ENCODE results near the gene IPP.
"Not testable (repeated sequence)": the region's sequence is repeated elsewhere in the genome, so short reads cannot be mapped to it uniquely, and the experiment has no call there.

The IPP gene

DNA sequence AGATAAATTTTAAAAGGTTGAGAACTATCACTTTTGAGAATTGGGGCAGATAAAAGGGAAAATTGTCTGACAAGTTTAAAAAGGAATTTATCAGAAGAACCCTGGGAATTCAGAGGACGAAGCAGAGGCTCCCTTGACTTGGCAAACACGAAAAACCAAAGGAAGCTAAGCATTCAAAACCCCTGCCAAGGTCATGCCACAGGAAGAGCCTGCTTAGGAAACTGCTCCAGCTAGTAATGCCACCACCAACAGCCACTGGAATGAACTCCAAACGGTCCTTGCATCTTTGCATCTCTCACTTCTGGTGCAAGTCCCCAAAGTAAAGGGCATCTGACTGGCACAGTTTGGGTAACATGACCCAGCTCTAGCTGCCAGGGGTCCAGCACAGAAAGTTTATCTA, 71.3 kb downstream of the IPP start:
- DNase-seq: no peak

DNA sequence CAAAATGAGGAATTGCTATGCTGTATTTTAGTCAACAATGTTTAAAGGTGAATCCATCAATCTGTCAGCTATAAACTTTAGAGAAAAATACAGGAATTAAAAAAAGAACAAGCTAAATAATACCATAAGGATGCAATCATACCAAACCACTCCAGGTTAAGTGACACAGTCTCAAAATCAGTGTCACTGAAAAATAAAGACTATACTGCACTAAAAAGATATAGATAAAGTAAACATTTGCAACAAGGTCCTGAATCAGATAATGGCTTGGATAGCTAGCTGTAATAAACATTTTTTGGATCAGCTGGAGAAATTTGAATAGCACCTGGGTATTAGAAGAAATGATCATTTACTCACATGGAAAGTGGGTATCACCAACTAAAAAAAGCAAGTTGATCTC, 72.0 kb downstream of the IPP start:
- no peak for DNase-seq

DNA sequence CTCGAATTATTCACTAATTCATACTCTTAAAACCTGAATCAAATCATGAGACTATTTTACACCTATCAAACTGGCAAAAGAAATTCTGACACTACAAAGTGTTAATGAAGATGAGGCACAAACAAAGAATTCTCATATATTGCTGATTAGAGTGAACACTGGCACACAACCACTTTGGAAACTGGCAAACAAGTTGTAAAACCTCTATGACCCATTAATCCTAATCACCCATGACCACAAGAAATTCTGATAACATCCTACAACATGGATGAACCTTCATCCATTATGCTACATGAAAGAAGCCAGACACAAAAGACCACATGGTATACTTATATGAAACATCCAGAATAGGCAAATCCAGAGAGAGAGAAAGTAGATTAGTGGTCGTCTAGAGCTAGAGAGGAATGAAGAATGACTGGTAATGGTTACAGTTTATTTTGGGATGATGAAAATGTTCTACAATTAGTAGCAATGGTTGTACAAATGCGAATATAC, 72.7 kb downstream of the IPP start:
- DNase-seq: no peak

DNA sequence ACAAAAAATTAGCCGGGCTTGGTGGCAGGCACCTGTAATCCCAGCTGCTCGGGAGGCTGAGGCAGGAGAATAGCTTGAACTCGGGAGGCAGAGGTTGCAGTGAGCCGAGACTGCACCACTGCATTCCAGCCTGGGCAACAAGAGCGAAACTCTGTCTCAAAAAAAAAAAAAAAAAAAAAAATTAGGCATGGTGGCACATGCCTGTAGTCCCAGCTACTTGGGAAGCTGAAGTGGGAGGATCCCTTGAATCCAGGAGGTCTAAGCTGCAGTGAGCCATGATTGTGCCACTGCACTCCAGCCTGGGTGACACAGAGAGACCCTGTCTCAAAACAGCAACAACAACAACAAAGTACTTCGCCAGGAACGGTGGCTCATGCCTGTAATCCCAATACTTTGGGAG, 73.9 kb downstream of the IPP start:
- DNase-seq: not testable (repeated sequence)

DNA sequence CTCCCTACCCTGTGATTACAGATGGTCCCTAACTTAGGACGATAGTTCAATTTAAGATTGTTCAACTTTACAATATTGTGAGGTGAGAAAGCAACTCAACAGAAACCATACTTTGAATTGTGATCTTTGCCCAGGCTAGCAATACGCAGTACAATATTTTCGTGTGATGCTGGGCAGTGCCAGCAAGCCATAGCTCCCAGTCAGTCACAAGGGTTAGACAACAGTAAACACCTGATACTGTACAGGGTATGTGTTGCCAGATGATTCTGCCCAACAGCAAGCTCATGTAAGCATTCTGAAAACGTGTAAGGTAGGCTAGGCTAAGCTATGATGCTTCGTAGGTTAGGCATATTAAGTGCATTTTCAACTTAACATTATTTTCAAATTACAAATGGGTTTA, 76.0 kb downstream of the IPP start:
- DNase-seq: no peak

DNA sequence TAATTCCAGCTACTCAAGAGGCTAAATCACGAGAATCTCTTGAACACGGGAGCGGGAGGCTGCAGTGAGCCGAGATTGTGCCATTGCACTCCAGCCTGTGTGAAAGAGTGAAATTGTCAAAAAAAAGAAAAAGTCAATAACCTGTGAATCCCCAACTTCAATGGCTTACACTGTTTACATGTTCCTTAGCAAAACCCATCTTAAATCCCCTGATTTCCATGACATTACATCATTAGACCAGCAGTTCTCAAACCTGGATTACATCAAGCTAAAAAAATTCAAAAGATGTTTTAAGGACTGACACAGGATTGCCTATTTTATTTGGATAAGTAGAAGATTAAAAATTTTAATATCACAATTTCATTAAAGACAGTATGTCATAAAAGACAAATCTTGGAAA, 76.5 kb downstream of the IPP start:
- no peak for DNase-seq

DNA sequence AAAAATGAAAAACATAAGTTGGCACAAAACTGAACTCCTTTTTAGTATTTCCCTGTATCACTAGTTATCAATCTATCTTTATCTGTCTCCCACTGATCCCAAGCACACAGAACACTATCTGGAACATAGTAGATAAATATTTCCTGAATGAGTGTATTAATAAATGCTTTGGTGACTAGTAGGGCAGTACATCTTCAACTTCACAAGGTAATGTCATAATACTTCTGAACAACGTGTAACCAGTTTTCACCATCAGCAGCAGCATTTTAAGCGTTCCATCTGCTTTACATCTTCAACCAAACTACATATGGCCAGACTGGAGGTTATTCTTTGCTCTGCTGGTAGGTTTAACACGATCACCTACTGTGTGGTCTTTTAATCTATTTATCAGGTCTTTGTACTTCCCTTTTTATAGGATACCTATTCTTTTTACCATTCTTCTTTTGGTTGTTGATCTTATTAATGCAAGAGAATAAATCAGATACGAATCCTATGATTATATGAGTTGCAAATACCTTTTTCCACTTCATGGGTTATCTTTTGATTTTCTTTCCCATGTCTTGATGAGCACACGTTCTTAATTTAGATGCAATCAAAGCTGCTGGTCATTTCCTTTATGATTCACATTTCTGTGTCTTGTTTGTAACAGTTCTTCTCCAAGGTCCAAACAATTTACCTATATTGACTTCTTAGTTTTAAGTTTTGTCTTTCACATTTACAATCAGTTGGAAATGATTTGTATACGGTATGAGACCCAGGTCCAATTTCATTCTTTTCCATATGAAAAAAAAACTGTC, 80.4 kb downstream of the IPP start:
- DNase-seq: no peak

DNA sequence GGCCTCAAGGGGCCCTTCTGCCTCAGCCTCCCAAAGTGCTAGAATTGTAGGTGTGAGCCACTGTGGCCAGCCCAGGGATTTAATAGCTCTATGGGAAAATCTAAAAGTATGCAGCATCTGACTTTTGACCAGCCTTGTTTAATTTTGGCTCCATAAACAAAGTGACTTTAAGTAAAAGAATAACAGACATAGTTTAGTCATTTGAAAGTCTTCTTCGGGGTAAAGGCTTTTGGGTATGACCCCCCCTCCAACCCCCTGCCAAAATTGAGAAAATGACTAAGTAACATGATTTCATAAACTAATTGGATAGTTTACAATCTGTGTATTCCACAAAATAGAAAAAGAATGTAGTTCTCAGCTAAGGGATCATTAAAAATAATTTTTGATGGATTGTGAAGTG, 81.1 kb downstream of the IPP start:
- DNase-seq: no peak

DNA sequence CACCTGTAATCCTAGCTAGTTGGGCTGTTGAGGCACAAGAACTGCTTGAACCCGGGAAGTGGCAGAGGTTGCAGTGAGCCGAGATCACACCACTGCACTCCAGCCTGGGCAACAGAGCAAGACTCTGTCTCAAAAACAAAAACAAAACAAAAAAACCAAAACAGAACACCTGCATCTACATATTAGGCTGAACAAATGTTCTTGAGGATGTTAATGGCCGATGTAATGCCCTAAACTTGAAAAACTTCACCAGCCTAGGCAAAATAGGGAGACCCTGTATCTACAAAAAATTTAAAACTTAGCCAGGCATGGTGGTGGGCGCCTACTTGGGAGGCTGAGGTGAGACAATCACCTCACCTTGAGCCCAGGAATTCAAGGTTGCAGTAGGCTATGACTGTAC, 81.9 kb downstream of the IPP start:
- DNase-seq: no peak

DNA sequence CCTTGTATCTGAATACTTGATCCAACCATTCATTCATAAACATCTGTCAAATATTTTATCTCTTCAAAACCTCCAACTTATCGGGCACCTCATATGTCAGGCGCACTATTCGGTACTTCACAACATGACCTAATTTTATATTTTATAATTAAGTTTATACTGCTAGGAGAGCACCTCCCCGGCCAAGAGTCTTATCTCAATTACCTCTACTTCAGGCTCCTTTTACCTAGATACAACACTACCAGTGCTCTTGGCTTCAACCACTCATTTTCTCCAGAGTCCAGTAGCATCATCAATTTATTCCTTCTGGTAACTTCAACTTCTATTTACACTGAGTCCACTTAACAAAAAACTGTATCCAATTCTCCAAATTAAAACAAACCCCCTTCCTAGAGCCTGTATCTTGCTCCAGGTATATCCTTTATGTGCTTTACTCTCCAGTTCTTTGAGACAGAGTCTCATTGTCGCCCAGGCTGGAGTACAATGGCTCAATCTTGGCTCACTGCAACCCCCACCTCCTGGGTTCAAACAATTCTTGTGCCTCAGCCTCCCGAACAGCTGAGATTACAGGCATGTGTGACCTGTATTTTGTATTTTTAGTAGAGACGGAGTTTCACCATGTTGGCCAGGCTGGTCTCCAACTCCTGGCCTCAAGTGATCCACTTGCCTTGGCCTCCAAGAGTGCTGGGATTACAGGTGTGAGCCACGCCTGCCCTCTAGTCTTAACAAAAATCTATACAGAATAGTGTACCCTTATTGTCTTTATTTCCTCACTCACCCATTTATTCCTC, 82.9 kb downstream of the IPP start:
- no peak for DNase-seq

DNA sequence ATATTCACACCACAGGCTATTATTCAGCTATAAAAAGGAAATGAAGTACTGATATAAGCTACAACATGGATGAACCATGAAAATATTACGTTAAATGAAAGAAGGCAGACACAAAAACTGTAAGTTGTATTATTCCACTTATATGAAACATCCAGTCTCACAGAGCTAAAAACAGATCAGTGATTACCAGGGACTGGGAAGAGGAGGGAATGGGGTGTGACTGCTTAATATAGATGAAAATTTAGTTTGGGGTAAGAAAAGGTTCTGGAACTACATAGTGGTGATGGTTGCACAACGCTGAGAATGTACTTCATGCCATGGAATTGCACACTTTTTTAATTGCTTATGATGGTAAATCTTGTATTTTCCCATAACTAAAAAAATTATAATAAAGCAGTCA, 83.6 kb downstream of the IPP start:
- DNase-seq: no peak

DNA sequence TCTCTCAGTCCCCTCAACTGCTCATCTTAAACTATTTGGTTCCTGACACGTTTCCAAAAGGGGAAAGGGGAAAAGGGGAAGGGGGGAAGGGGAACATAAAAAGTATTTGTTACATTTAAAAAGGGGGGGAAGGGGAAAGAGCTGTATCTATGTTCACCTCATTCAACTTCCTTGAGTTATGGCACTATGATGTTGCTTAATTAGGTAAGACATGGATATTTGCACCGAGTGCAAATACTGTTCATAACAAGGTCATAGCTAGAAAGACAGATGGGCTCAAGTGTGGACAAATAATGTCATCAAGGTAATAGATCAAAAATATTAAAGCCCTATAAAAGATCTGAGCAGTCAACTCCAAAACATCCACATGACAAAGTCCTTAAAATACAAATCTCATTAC, 90.1 kb downstream of the IPP start:
- no peak for DNase-seq

DNA sequence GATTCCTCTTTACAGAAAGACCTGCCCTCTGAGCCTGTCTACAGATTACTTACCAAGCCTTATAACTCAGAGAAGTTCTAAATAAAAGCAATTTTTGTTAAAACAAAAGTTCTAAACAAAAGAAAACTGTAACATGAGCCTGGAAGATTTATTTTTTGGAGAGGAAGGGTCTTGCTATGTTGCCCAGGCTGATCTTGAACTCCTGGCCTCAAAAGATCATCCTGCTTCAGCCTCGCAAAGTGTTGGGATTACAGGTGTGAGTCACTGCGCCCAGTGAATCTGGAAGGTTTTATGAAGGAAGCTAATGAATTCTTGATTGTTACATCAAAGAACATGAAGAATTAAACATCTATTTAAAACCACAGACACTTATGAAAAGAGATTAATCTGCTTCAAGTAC, 91.2 kb downstream of the IPP start:
- DNase-seq: no peak

DNA sequence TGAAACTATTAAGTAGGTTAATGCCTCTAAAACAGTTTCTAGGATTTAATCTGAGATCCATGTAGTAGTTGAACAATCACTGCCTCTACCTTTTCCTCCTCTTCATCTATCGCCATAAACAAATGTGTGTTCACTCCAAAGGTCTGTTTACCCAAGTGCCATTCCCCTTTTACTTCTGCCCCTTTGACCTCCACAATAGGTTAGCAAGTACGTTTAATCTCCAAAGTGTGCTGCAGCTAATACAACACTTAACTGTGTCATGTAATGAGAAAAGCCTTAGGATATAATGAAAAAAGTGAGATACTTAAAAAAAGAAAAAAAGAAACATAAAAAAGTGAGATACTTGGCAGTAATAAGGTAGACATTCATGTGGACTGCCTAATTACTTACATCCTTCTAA, 92.3 kb downstream of the IPP start:
- DNase-seq: no peak

DNA sequence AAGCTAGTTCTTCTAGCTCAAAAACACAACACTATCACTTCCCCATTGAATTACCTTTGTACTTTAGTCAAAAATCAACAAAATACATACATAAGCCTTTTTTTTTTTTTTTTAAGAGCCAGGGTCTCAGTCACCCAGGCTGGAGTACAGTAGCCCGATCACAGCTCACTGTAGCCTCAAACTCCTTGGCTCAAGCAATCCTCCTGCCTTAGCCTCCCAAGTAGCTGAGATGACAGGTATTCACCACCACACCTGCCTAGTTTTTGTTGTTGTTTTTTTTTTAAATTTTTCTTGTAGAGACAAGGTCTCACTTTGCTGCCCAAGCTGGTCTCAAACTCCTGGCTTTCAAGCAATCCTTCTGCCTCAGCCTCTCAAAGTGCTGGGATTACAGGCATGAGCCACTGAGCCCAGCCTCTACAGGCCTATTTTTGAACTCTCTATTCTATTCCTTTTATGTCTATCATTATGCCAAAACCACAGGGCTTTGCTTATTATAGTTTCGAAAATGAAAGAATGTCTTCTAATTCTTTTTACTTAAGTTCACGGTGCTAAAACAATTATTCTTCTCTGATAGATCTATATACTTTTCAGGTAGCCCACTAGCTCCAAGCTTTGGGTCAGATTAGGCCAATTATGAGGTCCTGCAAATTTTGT, 93.8 kb downstream of the IPP start:
- DNase-seq: no peak

DNA sequence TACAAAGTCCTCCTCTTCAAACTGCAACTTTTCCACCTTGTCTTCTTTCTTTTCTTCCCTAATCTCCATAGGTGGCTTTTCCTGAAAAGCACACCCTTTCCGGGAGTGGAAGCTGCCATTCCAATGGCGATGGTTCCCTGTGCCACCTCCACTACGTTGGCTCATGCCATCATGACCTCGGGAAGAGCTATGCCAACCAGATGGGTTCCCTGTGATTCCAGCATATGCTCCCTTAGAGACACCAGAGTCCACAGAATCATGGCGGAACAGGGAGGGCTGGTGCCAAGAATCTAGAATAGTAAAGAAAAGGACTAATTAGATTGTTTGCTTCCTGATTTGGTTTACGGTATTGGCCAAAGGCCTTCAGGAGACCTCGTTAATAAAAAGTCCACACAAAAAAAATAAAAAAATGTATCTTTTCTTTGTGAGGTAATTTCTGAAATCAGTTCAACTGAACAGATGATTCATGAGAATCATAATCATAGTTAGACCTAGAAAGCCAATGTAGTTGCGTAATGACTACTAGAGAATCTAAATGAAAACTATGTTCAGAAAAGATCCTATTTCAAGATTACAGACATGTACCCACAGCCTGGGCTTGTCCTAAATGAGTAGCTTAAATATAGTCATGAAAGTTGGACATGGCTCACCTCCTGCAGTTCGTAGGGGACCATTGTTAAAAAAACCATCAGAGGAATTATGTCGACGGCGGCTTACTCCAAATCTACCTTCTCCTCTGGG, 95.7 kb downstream of the IPP start:
- DNase-seq: no peak

All from NCI-H774 (cell line).